ENCODE data around the gene ZNF275.

DNA sequence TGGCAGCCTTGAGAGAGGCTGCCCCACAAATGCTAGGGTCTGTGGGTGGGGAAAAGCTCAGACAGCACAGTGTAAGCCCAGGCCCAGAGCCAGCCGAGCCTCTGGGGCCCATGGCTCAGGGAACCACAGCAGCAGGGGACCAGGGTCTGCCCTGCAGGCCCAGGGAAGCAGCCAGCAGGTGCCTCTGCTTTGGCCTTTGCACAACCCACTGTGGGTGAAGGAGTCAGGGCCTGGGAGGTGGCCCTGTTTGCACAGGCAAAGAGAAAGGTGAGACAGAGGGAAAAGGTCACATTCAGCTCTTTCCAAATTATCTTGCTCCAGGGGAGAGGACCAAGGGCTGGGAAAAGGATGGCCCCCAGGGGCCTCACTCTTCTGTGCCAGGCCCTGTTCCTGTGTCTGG, 21.1 kb upstream of the ZNF275 start:
- TF ChIP-seq, protein P1, sequence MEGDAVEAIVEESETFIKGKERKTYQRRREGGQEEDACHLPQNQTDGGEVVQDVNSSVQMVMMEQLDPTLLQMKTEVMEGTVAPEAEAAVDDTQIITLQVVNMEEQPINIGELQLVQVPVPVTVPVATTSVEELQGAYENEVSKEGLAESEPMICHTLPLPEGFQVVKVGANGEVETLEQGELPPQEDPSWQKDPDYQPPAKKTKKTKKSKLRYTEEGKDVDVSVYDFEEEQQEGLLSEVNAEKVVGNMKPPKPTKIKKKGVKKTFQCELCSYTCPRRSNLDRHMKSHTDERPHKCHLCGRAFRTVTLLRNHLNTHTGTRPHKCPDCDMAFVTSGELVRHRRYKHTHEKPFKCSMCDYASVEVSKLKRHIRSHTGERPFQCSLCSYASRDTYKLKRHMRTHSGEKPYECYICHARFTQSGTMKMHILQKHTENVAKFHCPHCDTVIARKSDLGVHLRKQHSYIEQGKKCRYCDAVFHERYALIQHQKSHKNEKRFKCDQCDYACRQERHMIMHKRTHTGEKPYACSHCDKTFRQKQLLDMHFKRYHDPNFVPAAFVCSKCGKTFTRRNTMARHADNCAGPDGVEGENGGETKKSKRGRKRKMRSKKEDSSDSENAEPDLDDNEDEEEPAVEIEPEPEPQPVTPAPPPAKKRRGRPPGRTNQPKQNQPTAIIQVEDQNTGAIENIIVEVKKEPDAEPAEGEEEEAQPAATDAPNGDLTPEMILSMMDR (IDR thresholded peaks at IDR 0.05), result no peak
- no peak for TF ChIP-seq EZH2 (IDR thresholded peaks at IDR 0.05)
- TF ChIP-seq EZH2phosphoT487 (IDR thresholded peaks at IDR 0.05), result no peak
